ENCODE data around the gene REV3L. TPM values are rescaled to one million over a fixed set of nuclear protein-coding genes. Genes with fewer than 3 reads are reported as not detected.

REV3L gene
- total and polyA plus RNA-seq, 2 donors (not counting 1 experiment from before 2014, with no cell fraction given) = 42.9 to 127 TPM

DNA sequence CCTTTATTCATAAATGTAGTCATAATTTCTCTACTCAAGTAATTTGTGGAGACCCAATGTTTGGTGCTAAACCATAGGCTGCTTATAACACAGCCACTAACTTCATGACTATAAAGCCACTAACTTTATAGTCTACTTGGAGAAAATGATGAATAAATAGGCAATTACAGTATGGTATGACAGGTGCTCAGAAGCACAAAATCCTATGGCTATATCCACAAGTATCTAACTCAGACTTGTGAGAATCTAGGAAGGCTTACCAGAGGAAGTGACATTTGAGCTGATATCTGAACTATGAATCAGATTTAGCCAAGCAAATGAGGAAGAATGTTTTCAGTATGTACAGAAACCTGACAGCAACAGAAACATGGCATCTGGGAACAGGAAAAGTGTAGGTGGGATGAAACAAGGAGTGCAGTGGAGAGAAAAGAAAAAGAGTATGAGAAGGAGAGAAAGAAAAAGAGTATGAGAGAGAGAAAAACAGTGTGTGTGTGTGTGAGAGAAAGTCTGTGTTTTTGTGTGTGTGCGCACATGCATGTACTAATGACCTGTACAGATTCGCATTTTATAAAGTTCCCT, 59.9 kb downstream of the REV3L start:
- H3K4me3 ChIP-seq (replicated peaks in 1 of 4; ENCODE audit: control extremely low read depth in 1 of 4, insufficient read depth in 1 of 4, low read depth in 3 of 4, low read length in 4 of 4) = no peak overlapping the region
- H4K20me1 ChIP-seq (ENCODE audit: control insufficient read depth, extremely low read depth, insufficient read depth, low read length) = peaks cover 3% of the 10 kb centered on the region
- H3K4me2 ChIP-seq (ENCODE audit: extremely low read depth, insufficient read depth, low read length) = peak overlapping the region; percentile 17
- peaks cover 89% of the 10 kb centered on the region for H3K79me2 ChIP-seq (ENCODE audit: control insufficient read depth, insufficient read depth, low read length)
- peak in 1 of 2 donors; percentile 46 for DNase-seq (ENCODE audit: low read depth in 2 of 2)
- H3K9ac ChIP-seq (ENCODE audit: insufficient read depth, low read length) = no peak overlapping the region
- no peaks in the 10 kb centered on the region for H3K36me3 ChIP-seq (ENCODE audit: control insufficient read depth, insufficient read depth, low read length)
- no peak overlapping the region for H2AFZ ChIP-seq (ENCODE audit: low read length)
- H3K27ac ChIP-seq (ENCODE audit: insufficient read depth, low read length) = no peak overlapping the region
- H3K27me3 ChIP-seq (ENCODE audit: control insufficient read depth, insufficient read depth, low read length) = no peaks in the 10 kb centered on the region
- TF ChIP-seq, protein P1, sequence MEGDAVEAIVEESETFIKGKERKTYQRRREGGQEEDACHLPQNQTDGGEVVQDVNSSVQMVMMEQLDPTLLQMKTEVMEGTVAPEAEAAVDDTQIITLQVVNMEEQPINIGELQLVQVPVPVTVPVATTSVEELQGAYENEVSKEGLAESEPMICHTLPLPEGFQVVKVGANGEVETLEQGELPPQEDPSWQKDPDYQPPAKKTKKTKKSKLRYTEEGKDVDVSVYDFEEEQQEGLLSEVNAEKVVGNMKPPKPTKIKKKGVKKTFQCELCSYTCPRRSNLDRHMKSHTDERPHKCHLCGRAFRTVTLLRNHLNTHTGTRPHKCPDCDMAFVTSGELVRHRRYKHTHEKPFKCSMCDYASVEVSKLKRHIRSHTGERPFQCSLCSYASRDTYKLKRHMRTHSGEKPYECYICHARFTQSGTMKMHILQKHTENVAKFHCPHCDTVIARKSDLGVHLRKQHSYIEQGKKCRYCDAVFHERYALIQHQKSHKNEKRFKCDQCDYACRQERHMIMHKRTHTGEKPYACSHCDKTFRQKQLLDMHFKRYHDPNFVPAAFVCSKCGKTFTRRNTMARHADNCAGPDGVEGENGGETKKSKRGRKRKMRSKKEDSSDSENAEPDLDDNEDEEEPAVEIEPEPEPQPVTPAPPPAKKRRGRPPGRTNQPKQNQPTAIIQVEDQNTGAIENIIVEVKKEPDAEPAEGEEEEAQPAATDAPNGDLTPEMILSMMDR (conservative IDR thresholded peaks at IDR 0.05 in 1 of 2, IDR thresholded peaks at IDR 0.05 in 1 of 2; ENCODE audit: low read depth in 1 of 2, low read length in 2 of 2) = no peak
- no peak for TF ChIP-seq EZH2 (IDR thresholded peaks at IDR 0.05; ENCODE audit: low read length, missing control alignments)
- H3K4me1 ChIP-seq (ENCODE audit: control insufficient read depth, extremely low read depth, insufficient read depth, low read length) = peaks cover 20% of the 10 kb centered on the region
- no peaks in the 10 kb centered on the region for H3K9me3 ChIP-seq (ENCODE audit: control insufficient read depth, insufficient read depth, low read depth, low read length)

DNA sequence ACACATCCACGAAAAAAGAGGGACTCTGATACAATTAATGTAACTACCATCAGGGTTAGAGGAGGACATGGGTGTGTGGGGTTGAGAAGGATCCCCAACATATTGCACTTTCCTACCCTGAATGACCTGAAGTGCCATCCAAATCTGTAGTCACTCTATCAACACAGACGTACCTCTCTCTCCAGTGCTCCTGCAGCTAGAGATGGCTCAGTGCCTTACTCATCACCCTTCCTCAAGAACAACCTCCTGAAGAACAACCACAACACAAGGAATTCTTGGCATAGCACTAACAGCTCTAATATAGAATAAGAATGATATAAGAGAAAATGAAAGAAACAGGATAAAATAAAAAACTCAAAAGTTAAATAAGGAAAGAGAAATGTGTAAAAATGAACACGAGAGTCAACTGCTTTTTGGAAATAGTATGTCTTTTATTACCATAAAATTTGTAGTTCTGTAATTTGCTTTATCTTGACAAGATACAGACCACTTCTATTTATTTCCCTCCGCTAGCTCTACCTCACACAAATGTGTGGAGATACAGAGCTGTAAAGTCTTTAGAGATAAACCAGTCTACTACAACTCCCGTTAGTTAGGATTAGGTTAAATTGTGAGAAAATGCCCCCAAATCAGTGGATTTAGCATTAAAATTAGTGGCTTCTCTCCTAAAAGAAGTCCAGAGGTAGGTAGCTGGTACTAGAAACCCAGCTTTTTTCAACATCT, 63.9 kb downstream of the REV3L start:
- TF ChIP-seq, protein P1 (conservative IDR thresholded peaks at IDR 0.05 in 1 of 2, IDR thresholded peaks at IDR 0.05 in 1 of 2; ENCODE audit: low read depth in 1 of 2, low read length in 2 of 2) = no peak
- TF ChIP-seq EZH2 (IDR thresholded peaks at IDR 0.05; ENCODE audit: low read length, missing control alignments) = no peak
- Histone ChIP-seq H3K4me2 (ENCODE audit: extremely low read depth, insufficient read depth, low read length) (no peak overlapping the region), H3K4me3 (replicated peaks in 1 of 4; ENCODE audit: control extremely low read depth in 1 of 4, insufficient read depth in 1 of 4, low read depth in 3 of 4, low read length in 4 of 4) (no peak overlapping the region), H3K36me3 (ENCODE audit: control insufficient read depth, insufficient read depth, low read length) (peaks cover 1% of the 10 kb centered on the region), H4K20me1 (ENCODE audit: control insufficient read depth, extremely low read depth, insufficient read depth, low read length) (peaks cover 3% of the 10 kb centered on the region), H3K9me3 (ENCODE audit: control insufficient read depth, insufficient read depth, low read depth, low read length) (no peaks in the 10 kb centered on the region), H3K27me3 (ENCODE audit: control insufficient read depth, insufficient read depth, low read length) (no peaks in the 10 kb centered on the region), H3K9ac (ENCODE audit: insufficient read depth, low read length) (no peak overlapping the region), H3K27ac (ENCODE audit: insufficient read depth, low read length) (no peak overlapping the region), H3K4me1 (ENCODE audit: control insufficient read depth, extremely low read depth, insufficient read depth, low read length) (peaks cover 13% of the 10 kb centered on the region), H2AFZ (ENCODE audit: low read length) (no peak overlapping the region), H3K79me2 (ENCODE audit: control insufficient read depth, insufficient read depth, low read length) (peaks cover 69% of the 10 kb centered on the region)
- peak; percentile 33 to 89 for DNase-seq (ENCODE audit: low read depth in 2 of 2)

DNA sequence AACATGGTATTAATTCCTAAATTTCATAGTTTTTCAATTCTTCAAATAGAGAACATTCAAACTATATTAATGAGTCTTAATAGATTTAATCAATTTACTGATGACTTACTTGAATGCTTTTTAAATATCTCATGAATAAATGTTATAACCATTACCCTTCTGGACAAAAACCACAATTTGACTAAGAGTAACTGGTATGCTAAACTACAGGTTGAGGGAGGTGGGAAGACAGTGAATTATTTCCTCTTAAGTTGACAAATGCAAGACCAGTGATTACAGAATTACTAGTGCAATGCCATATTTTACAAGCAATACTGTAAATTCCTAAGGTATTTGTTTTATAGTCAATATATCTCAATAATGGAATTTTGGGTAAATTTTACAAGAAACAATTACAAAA, 65.1 kb downstream of the REV3L start:
- H3K4me3 ChIP-seq (replicated peaks in 1 of 4; ENCODE audit: control extremely low read depth in 1 of 4, insufficient read depth in 1 of 4, low read depth in 3 of 4, low read length in 4 of 4) = no peak overlapping the region
- peak in 1 of 2 donors; percentile 72 for DNase-seq (ENCODE audit: low read depth in 2 of 2)
- TF ChIP-seq, protein P1 (conservative IDR thresholded peaks at IDR 0.05 in 1 of 2, IDR thresholded peaks at IDR 0.05 in 1 of 2; ENCODE audit: low read depth in 1 of 2, low read length in 2 of 2) = no peak
- TF ChIP-seq EZH2 (IDR thresholded peaks at IDR 0.05; ENCODE audit: low read length, missing control alignments) = no peak
- H3K9me3 ChIP-seq (ENCODE audit: control insufficient read depth, insufficient read depth, low read depth, low read length) = no peaks in the 10 kb centered on the region
- peaks cover 2% of the 10 kb centered on the region for H3K4me1 ChIP-seq (ENCODE audit: control insufficient read depth, extremely low read depth, insufficient read depth, low read length)
- H3K79me2 ChIP-seq (ENCODE audit: control insufficient read depth, insufficient read depth, low read length) = peaks cover 57% of the 10 kb centered on the region
- no peak overlapping the region for H2AFZ ChIP-seq (ENCODE audit: low read length)
- H3K36me3 ChIP-seq (ENCODE audit: control insufficient read depth, insufficient read depth, low read length) = peaks cover 1% of the 10 kb centered on the region
- H3K4me2 ChIP-seq (ENCODE audit: extremely low read depth, insufficient read depth, low read length) = peak overlapping the region; percentile 33
- H3K27ac ChIP-seq (ENCODE audit: insufficient read depth, low read length) = no peak overlapping the region
- H4K20me1 ChIP-seq (ENCODE audit: control insufficient read depth, extremely low read depth, insufficient read depth, low read length) = peaks cover under 1% of the 10 kb centered on the region
- no peaks in the 10 kb centered on the region for H3K27me3 ChIP-seq (ENCODE audit: control insufficient read depth, insufficient read depth, low read length)
- no peak overlapping the region for H3K9ac ChIP-seq (ENCODE audit: insufficient read depth, low read length)

All from fibroblast of lung (primary cell).